Gastrocnemius medialis (tissue), 4 donors: Measurements from ENCODE around the gene PAPPA.

Experiments
- POLR2A ChIP-seq, 2 donors: fragments of 450-650 bp; IDR thresholded peaks; one replicate each; pipeline ENCODE4 v1.6.1; 2017; ENCODE audit warnings: antibody characterized with exemption in 2 of 2, mild to moderate bottlenecking in 2 of 2, moderate library complexity in 2 of 2
- TF ChIP-seq, protein P1 (sequence below), 5 experiments: fragments of 450-650 bp in 3 of 5; fragments of 200-600 bp in 2 of 5; sonication (generic) in 2 of 5; IDR thresholded peaks in 4 of 5; conservative IDR thresholded peaks in 1 of 5; 1 replicate in 4 of 5; 2 replicates in 1 of 5; pipeline ENCODE4 v1.5.1; 2016 to 2019; ENCODE audit warnings: antibody characterized with exemption in 5 of 5, mild to moderate bottlenecking in 3 of 5, moderate library complexity in 3 of 5

- TF ChIP-seq, protein P1, sequence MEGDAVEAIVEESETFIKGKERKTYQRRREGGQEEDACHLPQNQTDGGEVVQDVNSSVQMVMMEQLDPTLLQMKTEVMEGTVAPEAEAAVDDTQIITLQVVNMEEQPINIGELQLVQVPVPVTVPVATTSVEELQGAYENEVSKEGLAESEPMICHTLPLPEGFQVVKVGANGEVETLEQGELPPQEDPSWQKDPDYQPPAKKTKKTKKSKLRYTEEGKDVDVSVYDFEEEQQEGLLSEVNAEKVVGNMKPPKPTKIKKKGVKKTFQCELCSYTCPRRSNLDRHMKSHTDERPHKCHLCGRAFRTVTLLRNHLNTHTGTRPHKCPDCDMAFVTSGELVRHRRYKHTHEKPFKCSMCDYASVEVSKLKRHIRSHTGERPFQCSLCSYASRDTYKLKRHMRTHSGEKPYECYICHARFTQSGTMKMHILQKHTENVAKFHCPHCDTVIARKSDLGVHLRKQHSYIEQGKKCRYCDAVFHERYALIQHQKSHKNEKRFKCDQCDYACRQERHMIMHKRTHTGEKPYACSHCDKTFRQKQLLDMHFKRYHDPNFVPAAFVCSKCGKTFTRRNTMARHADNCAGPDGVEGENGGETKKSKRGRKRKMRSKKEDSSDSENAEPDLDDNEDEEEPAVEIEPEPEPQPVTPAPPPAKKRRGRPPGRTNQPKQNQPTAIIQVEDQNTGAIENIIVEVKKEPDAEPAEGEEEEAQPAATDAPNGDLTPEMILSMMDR (IDR thresholded peaks at IDR 0.05 in 4 of 5, conservative IDR thresholded peaks at IDR 0.05 in 1 of 5): no peak
- no peak for TF ChIP-seq POLR2A (IDR thresholded peaks at IDR 0.05)
Observed at GRCh38 chr9:116378873-116379272, 225.3 kb downstream of the PAPPA start.
